PFSK-1 (cell line): ENCODE results near the gene SMDT1.

Source experiments
- FOXP2 ChIP-seq: optimal IDR thresholded peaks from 2 replicates; pipeline ENCODE3; 2011; ENCODE audit warnings: borderline replicate concordance, control low read depth, inconsistent platforms; ENCODE audit not compliant: insufficient read depth; ENCODE audit errors: extremely low read length, extremely low read depth
- POLR2AphosphoS5 ChIP-seq: IDR thresholded peaks from 2 replicates; pipeline ENCODE4 v1.6.1; 2012; ENCODE audit warnings: low read depth, mild to moderate bottlenecking, control low read depth, low read length, moderate library complexity
- REST ChIP-seq, 2 experiments: IDR thresholded peaks; 2 replicates each; pipeline versions ENCODE4 v1.6.1 to v1.8.0; 2011 to 2012; ENCODE audit warnings: low read depth in 2 of 2, low read length in 2 of 2, control low read depth in 1 of 2, inconsistent platforms in 1 of 2, mild to moderate bottlenecking in 1 of 2, moderate library complexity in 1 of 2; ENCODE audit not compliant: insufficient read depth in 1 of 2
- SIN3A ChIP-seq: IDR thresholded peaks from 2 replicates; pipeline ENCODE4 v1.6.1; 2012; ENCODE audit warnings: mild to moderate bottlenecking, low read length, moderate library complexity, borderline replicate concordance; ENCODE audit not compliant: insufficient read depth
- TAF1 ChIP-seq: IDR thresholded peaks from 2 replicates; pipeline ENCODE4 v1.6.1; 2012; ENCODE audit warnings: low read length, control low read depth, borderline replicate concordance; ENCODE audit not compliant: insufficient read depth

Gene SMDT1

GRCh38 chr22:42091455-42091782 is 11.9 kb downstream of the SMDT1 start:
- TF ChIP-seq REST (IDR thresholded peaks at IDR 0.05; ENCODE audit: insufficient read depth in 1 of 2, low read depth in 2 of 2, low read length in 2 of 2) (no peak), SIN3A (no peak), POLR2AphosphoS5 (no peak), FOXP2 (no peak), TAF1 (no peak)

GRCh38 chr22:42101199-42101598 is 21.7 kb downstream of the SMDT1 start:
- no peak for TF ChIP-seq REST (IDR thresholded peaks at IDR 0.05; ENCODE audit: insufficient read depth in 1 of 2, low read depth in 2 of 2, low read length in 2 of 2)
- no peak for TF ChIP-seq FOXP2
- TF ChIP-seq SIN3A = no peak
- no peak for TF ChIP-seq POLR2AphosphoS5
- no peak for TF ChIP-seq TAF1

- no peak for TF ChIP-seq SIN3A
- no peak for TF ChIP-seq POLR2AphosphoS5
- no peak for TF ChIP-seq TAF1
- TF ChIP-seq FOXP2 = no peak
- no peak for TF ChIP-seq REST (IDR thresholded peaks at IDR 0.05; ENCODE audit: insufficient read depth in 1 of 2, low read depth in 2 of 2, low read length in 2 of 2)
Measured at GRCh38 chr22:42108848-42109247, 29.3 kb downstream of the SMDT1 start.

GRCh38 chr22:42111798-42112197 is 32.3 kb downstream of the SMDT1 start:
- TF ChIP-seq REST (IDR thresholded peaks at IDR 0.05; ENCODE audit: insufficient read depth in 1 of 2, low read depth in 2 of 2, low read length in 2 of 2) = no peak

- TF ChIP-seq TAF1 (no peak), REST (IDR thresholded peaks at IDR 0.05; ENCODE audit: insufficient read depth in 1 of 2, low read depth in 2 of 2, low read length in 2 of 2) (no peak), POLR2AphosphoS5 (no peak), SIN3A (no peak), FOXP2 (no peak)
Measured at GRCh38 chr22:42114721-42115120, 35.2 kb downstream of the SMDT1 start.
